Kidney tubule cell (primary cell): ENCODE measurements around the gene MCM3.

Experiments used
- DNase-seq: peaks from one replicate; pipeline ENCODE4 v3.0.0-alpha.2; 2018; ENCODE audit warnings: low spot score

Gene MCM3

DNA sequence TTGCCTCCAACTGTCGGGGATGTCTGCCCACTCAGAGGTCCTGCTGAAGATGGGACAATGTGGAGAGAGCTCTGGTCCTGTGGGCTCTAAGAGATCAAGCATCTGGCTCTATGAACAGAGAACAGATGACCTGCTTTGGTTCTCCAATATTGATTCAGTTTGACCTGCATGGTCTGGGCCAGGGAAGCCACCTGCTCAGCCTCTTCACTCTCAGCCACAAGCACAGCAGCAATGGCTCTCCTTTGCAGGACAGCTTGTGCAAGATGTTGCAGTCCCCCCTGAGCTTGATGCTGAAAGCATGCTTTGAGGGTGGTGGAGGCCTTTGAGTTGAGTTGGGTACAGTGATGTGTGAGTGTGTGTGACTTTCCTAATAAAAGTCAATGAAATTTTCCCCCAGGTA is 18.6 kb upstream of the MCM3 start:
- no peak for DNase-seq

DNA sequence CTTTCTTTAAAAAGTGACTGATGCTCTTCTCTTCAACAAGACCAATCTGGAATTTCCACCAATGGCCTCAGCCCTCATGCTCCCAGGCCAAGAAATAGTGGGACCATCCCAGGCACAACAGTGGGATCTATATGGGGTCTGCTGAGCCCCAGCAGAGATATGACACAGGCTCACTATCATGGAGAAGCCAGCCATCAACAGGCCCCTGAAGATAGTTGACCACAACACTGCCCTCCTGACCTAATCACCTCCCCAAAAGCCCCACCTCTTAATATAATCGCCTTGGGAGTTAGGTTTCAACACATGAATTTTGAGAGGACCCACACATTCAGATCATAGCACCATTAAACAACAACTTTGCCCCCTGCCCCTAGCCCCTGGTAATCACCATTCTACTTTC is 16.8 kb upstream of the MCM3 start:
- no peak for DNase-seq

DNA sequence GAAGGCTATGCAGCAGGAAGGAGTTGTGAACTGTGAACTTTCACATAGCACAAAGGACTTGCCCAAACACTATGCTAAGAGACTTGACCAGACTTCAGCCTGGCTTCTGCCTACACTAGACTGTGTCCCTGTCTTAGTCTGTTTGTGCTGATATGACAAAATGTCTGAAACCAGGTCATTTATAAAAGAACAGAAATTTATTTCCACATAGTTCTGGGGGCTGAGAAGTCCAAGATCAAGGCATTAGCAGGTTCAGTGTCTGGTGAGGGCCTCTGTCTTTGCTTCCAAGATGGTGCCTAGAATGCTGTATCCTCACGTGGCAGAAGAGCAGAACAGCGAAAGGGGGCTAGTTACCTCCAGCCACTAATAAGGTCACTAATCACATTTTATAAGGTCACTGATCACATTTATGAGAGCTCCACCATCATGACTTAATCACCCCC is 16.0 kb upstream of the MCM3 start:
- no peak for DNase-seq

DNA sequence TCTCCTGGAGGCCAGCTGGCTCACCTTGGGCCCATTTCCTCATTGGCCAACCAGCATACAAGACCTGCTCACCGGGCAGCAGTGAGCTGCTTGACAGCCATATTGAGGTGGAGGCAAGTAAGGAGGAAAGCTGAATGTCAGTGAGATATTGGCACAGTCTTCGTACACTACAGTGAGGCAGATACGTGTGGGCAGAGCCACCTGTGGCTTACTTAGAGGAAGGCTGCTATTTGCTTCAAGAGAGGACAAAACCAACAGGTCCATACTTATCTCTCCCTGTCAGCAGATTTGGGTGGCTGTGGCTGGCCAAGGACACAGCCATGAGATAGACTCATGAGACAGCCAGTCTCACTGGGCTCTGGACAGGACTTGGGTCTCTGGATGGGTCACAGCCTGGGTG is 15.1 kb upstream of the MCM3 start:
- no peak for DNase-seq

DNA sequence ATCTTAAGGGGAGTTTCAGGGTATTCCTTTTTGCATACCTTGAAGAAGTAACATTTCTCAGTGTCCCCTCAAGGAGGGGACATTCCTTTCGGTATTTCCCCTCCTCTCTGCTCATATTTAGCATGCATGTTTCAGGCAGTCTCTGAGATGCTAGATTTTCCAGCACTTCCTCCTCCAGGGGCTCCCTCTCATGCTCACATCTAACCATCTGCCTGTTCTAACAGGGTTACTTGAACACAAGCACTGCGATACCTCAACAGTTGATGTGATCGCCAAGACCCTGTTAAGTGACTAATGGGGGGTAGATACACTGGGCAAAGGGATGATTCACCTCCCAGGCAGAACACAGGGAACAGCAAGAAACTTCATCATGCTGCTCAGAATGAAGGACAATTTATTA is 12.9 kb upstream of the MCM3 start:
- DNase-seq = peak; percentile 39

DNA sequence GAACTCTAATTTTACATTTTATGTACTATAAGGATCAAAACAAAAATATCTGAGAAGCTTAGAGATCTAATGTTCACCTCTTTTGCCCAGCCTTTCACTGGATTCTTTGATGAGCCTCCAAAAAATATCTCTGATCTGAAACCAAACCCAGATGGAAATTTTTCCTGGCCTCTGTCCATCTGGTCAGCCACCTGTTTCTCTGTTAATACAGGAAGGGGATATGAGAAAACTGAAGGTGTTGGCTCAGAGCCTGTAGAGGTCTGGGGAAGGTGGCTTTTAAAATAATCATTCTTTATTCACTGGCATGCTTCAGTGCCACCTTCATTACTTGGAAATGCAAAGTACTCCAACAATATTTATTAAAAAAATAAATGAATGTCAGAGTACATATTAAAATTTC is 8.5 kb upstream of the MCM3 start:
- no peak for DNase-seq

DNA sequence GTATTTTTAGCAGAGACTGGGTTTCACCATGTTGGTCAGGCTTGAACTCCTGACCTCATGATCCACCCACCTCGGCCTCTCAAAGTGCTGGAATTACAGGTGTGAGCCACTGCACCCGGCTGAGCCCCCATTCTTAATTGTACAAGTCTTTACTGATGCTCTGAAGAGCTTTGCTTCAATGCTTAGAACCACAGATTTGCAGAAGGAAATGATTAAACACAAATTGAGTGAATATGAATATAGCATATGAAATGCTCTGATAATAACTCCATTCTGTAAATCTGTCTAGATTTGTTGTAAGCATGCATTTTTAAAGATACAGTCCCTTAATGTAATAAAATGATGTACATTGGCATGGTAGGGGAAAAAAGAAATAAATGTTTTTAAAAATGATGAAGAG is 4.3 kb upstream of the MCM3 start:
- no peak for DNase-seq

DNA sequence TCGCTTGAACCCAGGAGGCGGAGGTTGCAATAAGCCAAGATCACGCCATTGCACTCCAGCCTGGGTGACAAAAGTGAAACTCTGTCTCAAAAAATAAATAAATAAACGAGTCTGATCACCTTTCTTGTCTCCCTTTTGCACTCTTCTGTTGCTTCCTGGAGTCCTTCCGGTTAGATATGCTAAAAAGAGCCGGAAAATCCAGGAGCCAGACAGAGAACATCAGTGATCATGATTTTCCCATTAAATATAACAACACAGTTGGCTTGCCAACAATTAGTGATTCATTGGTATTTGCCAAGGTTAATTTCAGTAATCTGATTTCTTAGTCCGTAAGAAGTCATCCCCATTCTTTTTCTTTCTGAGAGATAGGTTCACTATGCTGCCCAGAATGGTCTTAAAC is 3.7 kb upstream of the MCM3 start:
- DNase-seq = no peak

DNA sequence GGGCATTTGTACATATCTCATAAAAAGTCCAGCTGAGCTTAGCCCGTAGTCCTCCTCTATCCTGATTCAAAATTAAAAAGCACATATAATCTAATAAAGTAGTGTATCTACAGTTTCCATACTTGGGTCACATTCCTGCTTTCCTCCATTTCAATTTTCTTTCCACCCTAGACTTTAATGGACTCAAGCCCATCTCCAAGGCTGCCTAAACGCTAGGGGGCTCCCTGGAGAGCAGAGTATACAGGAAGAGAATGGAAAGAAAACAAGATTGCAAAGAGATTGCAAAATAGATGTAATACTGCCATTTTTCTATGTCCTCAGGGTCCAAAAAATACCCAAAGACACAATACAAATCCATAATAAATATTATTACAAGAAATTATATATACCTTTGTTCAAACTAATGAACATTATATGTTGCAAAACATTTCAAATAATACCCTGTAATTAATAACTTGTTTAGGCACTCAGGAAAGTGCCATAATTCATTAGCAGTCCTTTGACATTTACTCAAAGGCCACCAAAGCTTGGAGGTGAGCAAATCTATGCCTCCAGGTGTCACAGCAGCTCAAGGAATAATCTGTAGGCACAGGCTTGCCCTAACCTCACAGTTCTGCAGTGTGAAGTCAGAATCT is 2.4 kb upstream of the MCM3 start:
- peak; percentile 71 for DNase-seq

DNA sequence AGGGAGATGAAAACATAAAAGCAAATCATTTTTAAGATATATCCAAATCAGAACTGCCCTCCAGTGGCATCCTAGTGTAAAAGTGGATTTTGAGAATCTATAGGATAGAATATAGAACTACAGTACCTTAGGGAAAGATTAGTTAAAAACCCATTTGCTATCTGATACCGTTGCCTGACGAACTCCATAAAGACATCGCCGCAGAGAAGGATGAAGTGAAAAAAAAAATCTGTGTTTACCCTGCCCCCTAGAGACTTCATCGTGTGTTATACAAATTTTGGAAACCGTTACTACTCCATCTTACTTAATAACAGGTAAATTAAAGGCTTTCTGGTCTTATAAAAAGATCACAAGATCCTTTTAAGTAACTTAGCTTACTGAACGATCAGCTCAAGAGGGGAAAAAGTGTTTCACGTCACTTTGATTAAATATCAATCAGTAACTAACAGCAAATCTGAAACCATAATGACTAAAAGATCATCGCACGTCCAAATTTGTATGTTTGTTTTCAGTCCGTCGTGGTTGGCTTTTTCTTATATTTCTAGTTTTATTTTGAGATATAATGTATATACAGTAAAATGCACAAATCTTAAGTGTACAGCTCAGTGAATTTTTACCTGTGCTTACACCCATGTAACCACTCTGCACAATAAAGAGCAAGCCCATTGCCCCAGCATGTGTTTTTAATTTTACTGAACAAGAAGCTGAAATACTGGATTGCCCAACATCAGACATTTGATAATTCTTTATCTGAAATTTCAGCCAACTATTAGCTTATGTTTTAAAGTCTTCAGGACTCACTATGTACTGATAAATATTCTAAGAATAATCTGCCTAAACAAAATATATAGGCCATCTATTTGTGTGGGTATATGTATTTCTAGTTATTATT is 881 bp upstream of the MCM3 start:
- no peak for DNase-seq

DNA sequence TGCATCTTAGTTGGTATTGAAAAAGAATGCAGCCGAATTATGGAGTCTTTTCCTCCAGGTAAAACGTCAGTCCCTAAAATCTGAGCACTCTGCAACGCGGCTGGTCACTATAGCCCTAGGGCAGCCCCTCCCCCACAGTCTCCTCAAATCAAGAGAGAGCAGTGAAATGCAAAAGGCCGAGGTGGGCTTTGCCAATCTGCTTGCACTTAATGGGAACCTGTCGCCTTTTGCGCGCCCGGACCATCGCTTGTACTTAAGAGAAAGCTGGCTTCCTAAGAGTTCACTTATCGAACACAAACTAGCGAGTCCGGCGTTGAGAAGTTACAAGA is 447 bp downstream of the MCM3 start:
- DNase-seq = no peak

DNA sequence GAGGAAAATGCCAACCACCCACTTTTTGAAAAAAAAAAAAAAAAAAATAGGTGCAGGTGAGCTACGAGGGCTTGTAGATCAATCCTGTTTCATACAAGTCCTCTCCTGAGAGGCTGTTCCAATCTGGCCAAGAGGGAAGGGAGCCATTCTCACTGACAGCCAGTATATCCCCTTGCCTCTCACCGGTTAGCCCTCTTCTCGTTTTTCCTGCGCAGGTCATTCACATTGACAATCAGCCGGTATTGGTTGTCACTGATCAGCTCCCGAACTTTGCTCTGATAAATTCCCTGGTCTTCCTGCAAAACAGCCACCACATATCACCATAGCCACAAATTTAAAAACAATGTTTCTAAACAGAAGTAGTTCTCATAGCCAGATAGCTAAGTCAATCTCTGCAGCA is 1.4 kb downstream of the MCM3 start:
- no peak for DNase-seq

DNA sequence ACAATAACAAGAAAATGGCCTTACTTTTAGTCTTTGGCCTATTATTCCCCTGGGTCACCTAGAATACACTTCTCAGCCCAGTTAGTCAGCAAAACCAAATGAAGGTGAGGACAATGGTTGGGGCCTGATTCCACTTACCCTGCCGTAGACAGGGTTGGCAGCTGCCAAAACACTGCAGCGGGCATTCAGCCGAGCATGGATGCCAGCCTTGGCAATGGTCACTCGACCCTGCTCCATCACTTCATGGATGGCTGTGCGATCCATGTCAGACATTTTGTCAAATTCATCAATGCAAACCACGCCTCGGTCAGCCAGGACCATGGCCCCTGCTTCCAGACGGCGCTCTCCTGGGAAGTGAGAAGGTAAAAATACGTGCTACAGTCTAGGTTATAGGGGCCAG is 8.4 kb downstream of the MCM3 start:
- no peak for DNase-seq

DNA sequence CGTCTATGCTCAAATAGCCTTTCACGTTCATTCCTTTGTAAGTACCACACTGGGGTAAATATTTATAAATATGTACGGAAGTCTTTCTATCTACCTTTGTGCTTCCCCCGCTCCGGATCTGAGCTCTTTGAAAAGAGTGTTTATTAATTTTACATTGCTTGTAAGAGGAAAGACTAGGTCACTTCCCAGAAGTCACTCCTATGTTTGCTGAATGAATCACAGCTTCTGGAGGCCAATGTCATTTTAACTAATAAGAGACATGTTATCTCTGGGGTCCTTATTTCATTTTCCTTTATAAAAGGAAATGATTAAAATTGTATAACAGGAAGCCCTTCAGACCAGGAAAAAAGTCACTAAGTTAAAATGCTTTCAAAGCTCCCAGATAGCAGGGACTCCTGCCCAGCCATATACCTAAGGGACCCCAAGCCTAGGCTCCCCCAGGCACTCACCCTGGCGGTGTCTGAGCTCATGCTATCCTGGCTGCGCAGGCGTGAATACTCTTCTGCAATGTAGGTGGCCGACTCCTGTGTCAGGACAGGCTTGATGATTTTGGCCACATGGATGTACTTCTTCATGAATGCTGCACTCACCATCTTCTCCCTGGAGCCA is 12.6 kb downstream of the MCM3 start:
- DNase-seq = peak; percentile 13

DNA sequence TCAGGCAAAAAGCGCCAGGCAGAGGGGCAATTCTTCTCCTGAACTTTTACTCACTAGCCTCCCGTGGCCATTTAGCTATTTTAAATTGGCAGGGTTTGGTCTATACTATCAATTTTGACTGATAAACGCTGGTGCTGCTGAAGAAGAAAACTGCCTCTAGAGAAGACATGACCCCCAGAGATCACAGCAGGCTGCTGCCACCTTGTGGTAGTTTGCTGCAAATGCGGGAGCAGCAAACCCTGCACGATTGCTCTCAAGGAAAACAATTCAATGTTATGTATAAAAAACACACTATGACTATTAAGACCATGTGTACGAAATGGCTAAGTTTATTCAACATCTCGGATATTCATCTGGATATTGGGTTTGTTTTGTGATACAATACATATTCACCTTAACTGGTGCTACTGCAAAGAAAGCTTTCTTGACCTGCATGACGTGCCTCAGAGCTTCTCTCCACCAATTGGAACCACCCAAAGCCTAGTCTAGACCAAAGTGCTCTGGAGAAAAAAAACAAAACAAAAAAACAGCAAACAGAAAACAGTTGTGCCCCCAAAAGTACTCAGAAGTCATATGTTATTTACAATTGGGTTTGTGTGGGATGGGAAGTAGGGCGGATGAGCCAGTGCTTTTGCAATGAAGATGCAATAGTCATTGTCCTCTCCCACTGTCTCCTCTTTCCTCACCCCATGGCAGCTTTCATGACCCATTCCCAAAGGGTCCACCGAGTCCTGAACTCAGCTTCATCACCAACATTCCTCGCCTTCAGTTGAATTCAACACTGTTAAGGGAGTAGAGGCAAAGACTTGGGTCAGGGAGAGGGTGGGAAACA is 20.6 kb downstream of the MCM3 start:
- DNase-seq = peak; percentile 69

DNA sequence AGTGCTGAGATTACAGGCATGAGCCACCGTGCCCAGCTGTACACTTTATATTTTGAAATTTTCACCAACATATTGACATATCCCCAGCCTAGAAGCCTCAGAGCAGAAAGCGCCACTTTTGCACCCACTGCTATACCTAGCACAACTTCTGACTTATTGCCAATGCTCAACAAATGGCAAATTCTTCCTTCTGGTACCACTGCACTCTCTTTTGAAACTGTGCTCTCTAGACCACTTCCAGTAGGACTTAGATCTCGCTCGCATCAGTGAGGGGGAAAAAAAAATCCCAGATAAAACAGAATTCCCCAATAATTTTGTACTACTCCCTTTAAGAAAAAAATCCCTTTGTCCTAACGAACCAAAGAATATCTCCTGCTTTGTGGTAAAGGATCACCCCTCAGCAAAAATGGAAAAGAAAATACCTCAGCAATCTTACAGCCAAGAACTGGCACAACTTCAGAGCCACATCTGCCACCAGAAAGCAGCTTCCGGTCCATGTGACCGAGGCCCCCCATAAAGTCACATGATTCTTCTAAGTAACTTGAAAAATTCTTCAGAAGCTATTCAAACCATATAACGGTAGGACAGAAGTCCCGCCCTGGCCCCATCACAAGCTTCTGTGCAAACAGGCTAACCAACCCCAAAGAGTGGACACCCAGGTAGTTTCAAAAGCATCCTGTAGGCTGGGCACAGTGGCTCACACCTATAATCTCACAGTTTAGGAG is 21.8 kb downstream of the MCM3 start:
- no peak for DNase-seq

DNA sequence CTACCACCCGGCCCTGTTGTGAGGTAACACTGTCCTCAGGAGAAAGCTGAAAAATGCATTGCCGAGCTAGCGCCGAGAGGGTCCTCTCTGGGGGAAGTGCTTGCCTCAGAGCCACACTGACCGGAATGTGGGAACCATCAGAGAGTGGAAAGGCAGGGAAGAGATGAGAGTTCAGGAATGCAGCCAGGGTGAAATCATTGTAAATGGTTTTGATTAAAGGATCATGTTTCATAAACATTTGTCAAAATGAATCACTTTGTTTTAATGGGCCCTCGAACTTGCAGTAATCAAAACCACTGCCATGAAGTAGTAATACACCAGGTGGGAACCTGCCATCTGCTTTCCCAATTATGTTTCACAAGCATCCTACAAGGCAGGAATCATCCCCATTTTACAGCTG is 23.3 kb downstream of the MCM3 start:
- no peak for DNase-seq

DNA sequence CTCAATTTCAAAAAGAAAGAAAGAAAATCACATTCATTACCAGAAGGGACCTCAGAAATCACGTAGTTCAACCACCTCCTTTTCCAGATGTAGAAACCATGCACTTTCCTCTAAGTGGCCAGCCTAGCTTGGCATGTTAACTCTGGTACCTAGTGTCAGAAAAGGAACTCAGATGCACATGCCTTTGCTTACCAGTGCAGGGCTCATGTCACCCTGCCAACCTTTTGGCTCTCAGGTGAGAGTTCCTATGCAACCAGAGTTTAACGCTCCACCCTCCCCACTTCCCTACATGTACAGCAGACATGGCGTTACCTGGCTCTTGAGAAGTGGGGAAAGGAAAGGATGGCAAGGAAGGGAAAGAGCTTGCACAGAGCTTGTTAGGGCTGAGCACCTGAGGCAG is 23.9 kb downstream of the MCM3 start:
- no peak for DNase-seq

DNA sequence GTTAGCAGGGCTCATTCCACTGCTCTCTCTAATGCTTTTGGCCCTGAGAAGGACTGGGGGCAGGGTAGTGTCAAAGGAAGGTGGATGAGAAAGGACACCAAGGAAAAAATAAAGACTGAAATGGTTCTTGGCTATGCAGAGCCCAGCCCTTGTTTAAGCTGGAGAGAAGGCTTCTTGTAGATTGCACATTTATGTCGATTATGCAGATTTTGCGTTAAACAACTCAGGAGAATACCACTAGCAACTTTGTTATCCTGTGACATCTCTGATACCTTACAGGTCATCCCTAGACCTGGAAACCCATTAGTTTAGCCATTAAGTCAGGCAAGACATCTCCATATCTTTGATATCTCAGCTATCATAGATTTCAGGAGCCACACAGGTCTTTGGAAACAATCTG is 29.1 kb downstream of the MCM3 start:
- no peak for DNase-seq

DNA sequence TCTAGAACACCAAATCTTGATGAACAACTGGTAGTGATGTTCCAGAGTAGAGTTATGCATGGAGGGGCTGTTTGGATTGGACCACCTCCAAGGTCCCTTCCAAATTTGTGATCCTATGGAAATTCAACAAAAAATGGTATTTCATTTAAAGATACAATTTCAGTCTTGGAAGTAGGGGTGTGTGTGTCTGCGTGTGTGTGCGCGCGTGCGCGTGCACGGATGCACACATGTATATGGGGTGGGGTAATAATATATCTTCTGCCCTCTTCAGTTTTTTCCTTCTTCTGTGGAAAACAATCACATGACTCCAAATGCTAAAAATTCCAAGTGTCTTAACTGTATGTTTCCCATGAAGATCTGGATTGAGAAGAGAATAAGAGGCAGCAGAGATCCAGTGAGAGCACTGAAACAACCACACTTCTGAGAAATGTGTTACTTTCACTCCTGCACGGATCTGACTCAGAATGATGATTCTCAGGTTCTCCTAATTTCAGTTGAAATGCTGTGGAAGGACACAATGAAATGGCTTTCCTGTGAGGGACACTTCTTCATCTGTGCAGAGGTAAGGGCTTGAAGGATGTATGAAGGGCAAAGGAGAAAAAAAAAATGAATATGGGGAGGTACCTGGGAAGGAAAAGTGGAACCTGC is 29.7 kb downstream of the MCM3 start:
- DNase-seq = no peak

DNA sequence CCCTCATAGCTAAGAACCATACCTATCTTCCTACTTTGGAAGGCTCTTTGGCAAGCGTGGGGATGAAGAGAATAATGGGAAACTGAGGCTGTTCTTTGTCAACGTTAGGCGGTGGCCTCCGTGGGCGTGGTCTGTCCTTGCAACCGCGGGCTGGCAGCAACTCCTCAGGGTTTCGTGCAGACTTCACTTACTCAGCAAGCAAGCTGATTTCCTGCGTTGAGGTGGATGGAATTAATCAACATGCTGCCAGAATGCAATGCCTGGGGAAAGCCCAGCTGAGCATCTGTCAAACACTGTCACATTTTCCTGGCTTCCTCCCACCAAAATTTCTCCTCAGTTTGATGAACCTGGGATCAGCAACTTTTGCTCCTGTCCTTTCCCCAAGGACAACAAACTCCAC is 31.0 kb downstream of the MCM3 start:
- DNase-seq = no peak
